GM21786 (cell line): ENCODE measurements around the gene CCR5AS.
A peak's percentile ranks its signal among the peaks of the same experiment; 100 is the strongest.
"Not testable (repeated sequence)": the region's sequence is repeated elsewhere in the genome, so short reads cannot be mapped to it uniquely, and the experiment has no call there.

Experiments used
- ATAC-seq: cut with Tn5 transposase; IDR thresholded peaks from one replicate; pipeline ENCODE4 v1.9.1; 2021; ENCODE audit not compliant: unreplicated experiment

The CCR5AS gene

DNA sequence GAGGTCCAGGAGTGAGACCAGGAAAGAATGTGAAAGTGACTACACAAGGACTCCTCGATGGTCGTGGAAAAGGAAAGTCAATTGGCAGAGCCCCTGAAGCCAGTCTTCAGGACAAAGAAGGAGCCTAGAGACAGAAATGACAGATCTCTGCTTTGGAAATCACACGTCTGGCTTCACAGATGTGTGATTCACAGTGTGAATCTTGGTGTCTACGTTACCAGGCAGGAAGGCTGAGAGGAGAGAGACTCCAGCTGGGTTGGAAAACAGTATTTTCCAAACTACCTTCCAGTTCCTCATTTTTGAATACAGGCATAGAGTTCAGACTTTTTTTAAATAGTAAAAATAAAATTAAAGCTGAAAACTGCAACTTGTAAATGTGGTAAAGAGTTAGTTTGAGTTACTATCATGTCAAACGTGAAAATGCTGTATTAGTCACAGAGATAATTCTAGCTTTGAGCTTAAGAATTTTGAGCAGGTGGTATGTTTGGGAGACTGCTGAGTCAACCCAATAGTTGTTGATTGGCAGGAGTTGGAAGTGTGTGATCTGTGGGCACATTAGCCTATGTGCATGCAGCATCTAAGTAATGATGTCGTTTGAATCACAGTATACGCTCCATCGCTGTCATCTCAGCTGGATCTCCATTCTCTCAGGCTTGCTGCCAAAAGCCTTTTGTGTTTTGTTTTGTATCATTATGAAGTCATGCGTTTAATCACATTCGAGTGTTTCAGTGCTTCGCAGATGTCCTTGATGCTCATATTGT lies 47.0 kb downstream of the CCR5AS start:
- ATAC-seq = peak; percentile 53

DNA sequence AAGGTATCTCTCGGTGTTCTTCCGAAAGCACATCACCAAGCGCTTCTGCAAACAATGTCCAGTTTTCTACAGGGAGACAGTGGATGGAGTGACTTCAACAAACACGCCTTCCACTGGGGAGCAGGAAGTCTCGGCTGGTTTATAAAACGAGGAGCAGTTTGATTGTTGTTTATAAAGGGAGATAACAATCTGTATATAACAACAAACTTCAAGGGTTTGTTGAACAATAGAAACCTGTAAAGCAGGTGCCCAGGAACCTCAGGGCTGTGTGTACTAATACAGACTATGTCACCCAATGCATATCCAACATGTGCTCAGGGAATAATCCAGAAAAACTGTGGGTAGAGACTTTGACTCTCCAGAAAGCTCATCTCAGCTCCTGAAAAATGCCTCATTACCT lies 48.4 kb downstream of the CCR5AS start:
- ATAC-seq = no peak

DNA sequence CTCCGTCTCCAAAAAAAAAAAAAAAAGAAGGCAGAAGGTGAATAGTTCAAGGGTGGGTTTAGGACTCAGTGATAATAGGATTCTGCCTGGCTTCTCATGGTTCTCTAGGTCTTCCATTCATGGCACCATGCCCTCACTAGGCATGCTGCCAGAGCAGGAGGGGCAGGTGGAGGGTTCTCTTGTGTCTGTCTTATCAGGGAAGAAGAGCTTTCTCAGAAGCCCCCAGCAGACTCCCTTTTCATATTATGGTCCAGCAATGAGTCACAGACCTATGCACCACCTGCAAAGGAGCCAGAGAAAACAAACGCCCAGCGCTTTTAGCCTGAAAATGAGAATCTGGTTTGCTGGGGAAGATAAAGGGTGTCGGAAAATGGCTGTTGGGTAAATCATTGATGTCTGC lies 50.0 kb downstream of the CCR5AS start:
- ATAC-seq = no peak

DNA sequence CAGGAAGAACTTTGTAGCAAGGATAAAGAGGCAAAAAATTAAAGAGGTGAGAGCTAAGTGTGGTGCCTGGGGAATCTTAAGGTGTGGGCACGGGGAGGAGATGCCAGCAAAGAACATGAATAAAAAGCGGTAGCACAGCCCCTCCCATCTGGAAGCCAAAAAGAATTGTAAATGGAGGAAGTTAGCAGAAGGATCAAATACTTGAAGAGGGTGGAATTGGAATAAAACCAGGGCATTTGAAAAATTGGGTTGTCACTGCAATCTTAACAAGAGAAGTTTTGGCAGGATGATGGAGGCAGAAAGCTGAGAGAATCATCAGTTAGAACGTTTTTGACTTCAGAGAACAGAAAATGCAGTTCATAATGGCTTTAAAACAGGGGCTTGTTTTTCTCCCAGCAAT lies 50.6 kb downstream of the CCR5AS start:
- ATAC-seq = no peak

DNA sequence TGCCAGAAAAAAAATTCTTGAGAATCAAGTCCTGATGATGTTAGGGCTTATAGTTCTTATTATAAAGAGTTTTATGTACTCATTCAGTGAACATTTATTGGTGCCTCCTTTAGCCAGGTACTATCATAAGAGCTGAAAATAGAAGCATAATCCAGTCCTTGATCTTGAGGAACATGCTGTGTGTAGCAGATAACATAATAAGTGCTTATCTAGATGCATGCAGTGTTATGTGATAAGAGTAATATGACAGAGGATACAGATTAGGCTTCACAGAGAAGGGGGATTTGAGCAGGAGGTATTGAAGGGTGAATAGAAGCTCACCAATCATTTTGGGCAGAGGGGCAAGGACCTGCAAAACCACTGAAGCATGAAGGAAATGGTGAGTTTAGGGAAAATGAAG lies 51.9 kb downstream of the CCR5AS start:
- no peak for ATAC-seq

DNA sequence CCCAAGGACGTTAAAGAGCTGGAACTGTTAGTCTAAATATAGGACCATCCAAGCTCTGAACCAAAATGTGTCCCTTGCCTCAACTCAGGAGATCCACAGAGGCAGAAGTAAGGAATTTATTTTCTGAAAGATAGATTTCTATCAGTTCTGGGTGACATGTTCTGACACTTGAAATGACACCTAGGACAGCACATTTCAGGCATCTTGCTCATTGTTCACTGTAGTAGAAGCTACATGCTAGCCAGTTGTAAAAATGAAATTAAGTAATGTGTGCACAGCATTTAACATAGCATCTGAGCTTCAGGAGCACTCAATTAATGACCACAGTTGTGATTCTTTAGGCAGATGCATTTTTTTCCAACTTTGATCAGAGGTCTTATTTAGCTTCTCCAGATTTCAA lies 52.4 kb downstream of the CCR5AS start:
- ATAC-seq = no peak

DNA sequence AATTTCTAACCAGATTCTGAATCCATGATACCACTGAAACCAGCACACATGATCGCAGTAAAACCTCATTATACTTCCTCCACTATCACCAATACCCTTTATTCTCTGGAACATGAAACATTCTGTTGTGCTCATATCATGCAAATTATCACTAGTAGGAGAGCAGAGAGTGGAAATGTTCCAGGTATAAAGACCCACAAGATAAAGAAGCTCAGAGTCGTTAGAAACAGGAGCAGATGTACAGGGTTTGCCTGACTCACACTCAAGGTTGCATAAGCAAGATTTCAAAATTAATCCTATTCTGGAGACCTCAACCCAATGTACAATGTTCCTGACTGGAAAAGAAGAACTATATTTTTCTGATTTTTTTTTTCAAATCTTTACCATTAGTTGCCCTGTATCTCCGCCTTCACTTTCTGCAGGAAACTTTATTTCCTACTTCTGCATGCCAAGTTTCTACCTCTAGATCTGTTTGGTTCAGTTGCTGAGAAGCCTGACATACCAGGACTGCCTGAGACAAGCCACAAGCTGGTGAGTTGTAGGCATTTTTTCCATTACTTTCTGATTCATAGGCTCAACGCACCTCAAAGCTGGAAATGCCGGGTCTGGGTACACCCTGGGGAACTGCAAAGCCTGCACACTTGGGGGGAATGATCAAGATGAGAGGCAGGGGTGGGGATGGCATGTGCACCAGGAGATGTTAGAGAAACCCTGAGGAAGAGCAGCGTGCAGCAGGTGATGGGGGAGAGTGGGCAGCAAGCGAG lies 53.0 kb downstream of the CCR5AS start, which contains the start of gene CCR2:
Gene CCR2, plus strand, starts transcription at position 465 of the 764 bp plus-strand sequence. CDS start 3,417 bp downstream, outside the sequence.
- no peak for ATAC-seq

DNA sequence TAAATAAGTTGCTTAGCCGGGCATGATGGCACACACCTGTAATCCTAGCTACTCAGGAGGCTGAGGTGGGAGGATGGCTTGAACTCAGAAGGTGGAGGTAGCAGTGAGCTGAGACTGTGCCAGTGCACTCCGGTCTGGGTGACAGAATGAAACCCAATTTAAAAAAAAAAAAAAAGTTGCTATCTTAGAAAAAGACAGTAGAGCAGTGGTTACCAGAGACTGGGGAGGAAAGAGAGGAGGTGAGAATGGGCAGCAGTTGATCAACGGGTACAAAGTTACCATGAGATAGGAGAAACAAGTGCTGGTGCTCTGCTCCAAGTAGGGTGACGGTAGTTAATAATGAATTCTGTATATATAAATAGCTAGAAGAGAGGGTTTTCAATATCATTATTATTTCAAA lies 53.8 kb downstream of the CCR5AS start:
- no peak for ATAC-seq

DNA sequence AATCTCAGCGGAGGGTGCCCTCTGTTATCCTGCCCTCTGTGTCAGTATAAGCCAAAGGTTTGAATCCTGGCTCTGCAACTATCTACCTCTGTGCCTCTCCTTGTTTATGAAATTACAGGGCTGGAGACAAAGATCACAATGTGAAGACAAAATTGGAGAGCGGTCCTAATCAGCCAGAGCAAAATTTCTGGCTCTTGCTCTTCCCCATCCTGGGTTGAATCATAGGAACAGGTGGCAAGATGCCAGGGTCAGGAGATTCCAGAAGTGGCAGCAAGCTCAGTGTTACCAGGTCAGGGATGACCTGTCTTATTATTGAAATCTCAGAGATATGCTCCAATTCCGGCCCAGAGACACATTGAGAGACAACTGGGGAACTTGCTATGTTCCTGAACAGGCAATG lies 55.2 kb downstream of the CCR5AS start:
- ATAC-seq = no peak

DNA sequence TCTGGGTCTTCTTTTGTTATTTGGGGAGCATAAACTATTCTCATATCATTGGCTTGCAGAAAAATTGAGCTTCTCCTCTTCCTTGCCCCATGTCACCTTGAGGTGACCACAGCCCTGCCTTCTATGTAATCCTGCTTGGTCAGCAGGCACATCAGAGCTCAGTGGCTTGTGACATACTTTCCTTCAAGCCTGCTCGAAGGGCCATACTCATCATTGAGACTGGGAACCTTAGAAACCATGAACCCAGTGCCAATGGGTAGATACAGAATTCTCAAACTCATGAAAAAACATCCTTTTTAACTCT lies 56.7 kb downstream of the CCR5AS start:
- peak; percentile 28 for ATAC-seq

DNA sequence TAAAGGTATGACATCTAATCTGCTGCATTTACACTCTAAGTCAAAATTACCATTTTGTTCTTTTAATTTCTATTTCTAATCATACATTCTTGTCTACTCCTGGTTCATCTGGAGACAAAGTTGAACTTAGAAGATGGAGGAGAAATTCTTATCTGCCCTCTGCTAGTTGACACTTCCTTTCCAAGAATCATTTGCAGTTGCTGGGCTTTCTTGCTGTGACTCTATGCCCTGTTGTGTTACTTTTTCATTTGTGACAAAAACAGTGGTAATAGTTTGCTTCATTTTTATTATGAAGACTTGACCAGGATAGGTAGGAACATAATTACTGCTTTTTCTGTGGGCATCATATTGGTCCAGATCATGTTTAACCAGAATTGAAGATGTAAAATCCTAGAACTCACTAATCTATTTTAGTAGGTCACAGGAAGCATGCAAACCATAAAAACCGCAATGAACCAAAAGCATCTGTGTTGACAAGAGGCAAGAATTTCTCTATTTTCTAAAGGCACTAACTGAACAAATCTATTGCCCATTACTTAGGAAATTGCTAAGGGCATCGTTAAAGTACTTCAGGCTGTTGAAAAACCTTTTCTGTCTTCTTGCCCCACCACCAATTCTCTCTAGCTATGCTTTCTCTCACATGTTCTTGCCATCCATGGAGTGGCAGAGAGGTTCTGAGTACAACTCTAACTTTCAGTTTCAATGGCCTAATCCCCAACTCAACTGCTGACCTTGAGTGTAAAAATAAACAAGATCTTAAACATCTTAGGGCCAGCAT lies 57.2 kb downstream of the CCR5AS start:
- ATAC-seq = peak; percentile 80

DNA sequence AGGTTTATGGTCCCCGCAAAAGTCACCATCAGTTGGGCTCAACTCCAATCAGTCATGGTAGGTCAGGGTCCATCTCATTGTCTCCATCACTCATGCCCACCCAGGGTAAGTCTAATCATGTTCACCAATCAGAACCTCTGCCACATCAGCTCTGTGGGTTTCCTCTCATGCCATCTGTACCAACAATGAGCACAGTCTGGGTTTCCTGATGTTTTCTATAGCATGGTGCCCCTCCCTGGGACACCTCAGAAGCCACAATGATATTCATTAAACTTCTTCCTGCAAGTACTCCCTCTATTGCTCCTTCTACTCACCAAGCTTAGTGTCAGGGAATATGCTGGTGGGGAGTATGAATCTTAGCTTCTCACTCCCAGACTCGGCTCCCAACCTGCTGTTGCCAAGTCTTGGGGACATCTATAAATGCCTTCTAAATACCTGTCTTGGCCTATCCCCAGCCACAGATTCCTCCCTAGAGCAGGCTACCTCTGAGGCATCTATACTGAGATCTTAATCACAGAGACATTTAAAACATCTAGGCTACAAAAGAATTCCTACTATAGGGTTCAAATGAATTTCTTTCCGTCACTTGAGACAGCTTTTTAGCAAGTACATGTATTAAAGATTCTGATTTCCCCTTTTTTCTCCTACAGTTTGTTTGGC lies 57.9 kb downstream of the CCR5AS start:
- no peak for ATAC-seq

DNA sequence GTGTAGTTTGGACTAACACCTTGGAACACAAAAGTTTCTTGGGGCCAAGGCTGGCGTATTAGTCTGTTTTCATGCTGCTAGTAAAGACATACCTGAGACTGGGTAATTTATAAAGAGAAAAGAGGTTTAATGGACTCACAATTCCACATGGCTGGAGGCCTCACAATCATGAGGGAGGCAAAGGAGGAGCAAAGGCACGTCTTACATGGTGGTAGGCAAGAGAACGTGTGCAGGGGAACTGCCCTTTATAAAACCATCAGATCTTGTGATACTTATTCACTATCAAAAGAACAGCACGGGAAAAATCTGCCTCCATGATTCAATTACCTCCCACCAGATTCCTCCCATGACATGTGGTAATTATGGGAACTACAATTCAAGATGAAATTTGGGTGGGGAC lies 62.4 kb downstream of the CCR5AS start:
- no peak for ATAC-seq

DNA sequence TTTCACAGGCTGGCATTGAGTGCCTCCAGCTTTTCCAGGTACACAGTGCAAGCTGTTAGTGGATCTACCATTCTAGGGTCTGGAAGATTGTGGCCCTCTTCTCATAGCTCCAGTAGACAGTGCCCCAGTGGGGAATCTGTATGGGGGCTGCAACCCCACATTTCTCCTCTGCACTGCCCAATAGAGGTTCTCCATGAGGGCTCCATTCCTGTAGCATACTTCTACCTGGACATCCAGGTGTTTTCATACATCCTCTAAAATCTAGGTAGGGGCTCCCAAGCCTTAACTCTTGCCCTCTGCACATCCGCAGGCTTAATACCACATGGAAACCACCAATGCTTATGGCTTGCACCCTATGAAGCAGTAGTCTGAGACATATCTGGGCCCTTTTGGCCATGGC lies 68.0 kb downstream of the CCR5AS start:
- ATAC-seq = no peak

DNA sequence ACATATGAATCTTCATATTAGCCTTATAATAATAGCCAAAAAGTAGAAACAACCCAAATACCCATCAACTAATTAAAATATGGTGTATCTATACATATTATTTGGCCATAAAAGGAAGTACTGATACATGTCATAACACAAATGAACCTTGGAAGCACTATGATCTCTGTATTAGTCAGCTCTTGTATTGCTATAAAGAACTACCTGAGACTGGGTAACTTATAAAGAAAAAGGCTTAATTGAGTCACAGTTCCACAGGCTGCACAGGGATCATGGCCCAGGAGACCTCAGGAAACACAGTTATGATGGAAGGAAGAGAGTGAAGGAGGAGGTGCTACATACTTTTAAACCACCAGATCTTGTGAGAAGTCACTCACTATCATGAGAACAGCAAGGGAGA lies 69.0 kb downstream of the CCR5AS start:
- ATAC-seq = no peak

DNA sequence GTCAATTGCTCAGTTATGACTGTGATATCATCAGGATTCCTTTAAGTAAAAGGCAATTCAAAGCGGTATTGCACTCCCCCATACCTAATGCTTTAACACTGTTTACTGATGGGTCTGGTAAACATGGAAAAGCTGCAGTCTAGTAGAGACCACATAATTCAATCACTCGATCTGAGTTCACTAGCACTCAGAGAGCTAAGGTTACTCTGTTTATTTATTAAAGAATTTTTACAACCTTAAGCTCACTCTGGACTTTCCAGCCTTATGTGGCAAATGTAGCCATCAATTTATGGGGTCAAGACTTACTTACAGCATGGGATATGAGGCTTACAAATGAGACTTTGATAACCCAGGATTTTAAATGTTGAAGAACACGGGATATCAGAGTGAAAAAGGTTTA lies 71.3 kb downstream of the CCR5AS start:
- ATAC-seq = no peak

DNA sequence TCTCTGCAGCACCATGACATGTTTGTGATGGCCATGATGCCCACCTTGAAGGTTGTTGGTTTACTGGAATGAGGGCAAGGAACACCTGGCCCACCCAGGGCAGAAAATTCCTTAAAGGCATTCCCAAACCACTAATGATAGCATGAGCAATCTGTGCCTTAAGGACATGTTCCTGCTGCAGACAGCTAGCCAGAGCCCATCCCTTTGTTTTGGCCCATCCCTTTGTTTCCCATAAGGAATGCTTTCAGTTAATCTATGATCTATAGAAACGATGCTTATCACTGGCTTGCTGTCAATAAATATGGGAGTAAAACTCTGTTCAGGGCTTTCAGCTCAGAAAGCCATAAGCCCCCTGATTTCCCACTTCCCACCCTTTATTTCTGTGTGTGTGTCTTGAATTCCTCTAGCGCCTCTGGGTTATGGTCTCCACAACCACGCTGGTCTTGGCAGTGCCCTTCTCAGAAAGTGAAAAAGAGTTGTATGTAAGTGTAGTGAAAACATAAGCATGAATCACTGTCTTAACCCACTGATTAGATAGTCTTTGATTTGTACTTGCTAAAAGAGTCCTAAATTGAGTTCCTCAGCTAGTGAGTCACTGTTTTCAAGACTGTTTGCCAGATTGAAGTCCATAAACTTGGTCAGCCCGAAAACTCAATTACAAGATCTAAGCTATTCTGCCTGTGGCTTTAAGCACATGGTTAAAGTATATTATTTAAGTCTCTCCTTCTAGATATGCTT lies 72.0 kb downstream of the CCR5AS start:
- no peak for ATAC-seq

DNA sequence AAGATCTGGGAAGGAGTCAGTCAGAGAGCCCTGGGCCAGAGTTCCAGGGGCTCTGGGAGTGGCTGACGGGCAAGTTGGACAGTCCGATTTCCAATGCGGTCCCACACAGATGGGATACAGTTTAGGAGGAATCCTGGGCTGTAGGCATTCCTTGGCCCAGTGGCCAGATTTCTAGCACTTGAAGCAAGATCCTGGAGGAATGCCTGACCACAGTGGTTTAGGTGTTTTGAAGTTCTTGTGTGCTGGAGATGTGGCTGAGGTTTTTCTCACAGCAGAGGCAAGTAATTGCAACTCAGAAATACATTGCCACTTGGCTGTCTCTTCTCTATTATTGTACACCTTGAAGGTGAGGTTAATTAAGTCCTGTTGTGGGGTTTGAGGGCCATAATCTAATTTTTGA lies 76.2 kb downstream of the CCR5AS start:
- ATAC-seq = not testable (repeated sequence)

DNA sequence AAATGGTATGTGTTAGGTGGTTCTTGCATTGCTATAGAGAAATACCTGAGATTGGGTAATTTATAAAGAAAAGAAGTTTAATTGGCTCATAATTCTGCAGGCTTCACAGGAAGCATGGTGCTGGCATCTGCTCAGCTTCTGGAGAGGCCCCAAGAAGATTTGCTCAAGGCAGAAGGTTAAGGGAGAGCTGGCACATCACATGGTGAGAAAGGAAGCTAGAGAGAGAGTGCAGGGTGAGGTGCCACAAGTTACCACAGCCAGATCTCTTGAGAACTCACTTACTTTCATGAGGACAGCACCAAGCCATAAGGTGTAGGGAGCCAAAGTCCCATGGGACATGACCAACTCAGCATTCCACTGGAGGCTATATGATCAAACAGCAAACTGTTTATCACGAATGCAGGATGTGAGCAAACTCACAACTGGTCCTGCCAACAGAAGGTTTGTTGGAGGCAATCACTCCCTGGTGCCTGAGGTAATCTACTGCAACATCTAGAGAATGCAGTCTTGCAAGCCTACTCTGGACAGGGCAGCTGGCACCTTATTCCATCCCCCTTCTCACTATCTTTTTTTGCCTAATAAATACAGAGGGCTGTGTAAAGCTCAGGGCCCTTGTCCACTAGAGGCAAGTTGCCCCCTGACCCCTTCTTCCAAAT lies 81.1 kb downstream of the CCR5AS start:
- ATAC-seq = no peak

DNA sequence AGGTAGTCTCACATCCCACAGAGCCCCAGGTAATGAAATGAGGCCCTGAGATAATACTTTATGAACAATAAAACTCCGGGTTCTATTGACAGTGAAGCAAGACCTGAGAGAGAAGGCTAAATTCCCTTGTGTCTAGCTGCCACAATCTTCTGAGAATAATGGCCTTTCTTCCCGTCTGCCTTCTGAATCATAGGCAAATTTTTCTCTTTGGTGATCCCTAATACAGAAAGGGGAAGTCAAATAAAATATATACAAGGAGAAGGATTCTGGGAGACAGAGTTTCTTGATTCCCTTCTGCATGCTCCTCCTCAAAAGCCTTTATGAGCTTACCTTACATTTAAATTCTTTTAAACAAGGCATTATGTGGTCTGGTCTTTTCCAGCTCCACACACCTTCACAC lies 82.8 kb downstream of the CCR5AS start:
- no peak for ATAC-seq
